ENCODE results near the gene PILRB.
"Not testable (repeated sequence)": the region's sequence is repeated elsewhere in the genome, so short reads cannot be mapped to it uniquely, and the experiment has no call there.

PILRB gene

GRCh38 chr7:100357131-100357561 is 771 bp upstream of the PILRB start:
- no peak for DNase-seq

- DNase-seq, result no peak
Observed at GRCh38 chr7:100358857-100359212, 918 bp downstream of the PILRB start.

- DNase-seq, result no peak
Observed at GRCh38 chr7:100360135-100360854, 2.4 kb downstream of the PILRB start.

GRCh38 chr7:100363098-100363497 is 5.2 kb downstream of the PILRB start:
- no peak for DNase-seq

- DNase-seq, result not testable (repeated sequence)
Observed at GRCh38 chr7:100363797-100364196, 5.9 kb downstream of the PILRB start.

GRCh38 chr7:100364480-100364879 is 6.6 kb downstream of the PILRB start:
- DNase-seq, result no peak

- not testable (repeated sequence) for DNase-seq
Observed at GRCh38 chr7:100365998-100366367, 8.1 kb downstream of the PILRB start.

GRCh38 chr7:100366411-100367250 is 8.7 kb downstream of the PILRB start:
- DNase-seq, result no peak

GRCh38 chr7:100367251-100367620 is 9.3 kb downstream of the PILRB start:
- DNase-seq, result no peak

GRCh38 chr7:100367676-100368613 is 10.0 kb downstream of the PILRB start:
- DNase-seq, result no peak

- no peak for DNase-seq
Observed at GRCh38 chr7:100369105-100369504, 11.2 kb downstream of the PILRB start.

GRCh38 chr7:100370303-100370702 is 12.4 kb downstream of the PILRB start:
- no peak for DNase-seq

GRCh38 chr7:100370746-100371145 is 12.8 kb downstream of the PILRB start:
- no peak for DNase-seq

- no peak for DNase-seq
Observed at GRCh38 chr7:100371561-100372171, 13.7 kb downstream of the PILRB start.

GRCh38 chr7:100372256-100372655 is 14.3 kb downstream of the PILRB start:
- no peak for DNase-seq

GRCh38 chr7:100372694-100373093 is 14.8 kb downstream of the PILRB start:
- DNase-seq, result no peak

GRCh38 chr7:100373261-100373831 is 15.4 kb downstream of the PILRB start, which contains the start of gene PILRA:
Gene PILRA (plus strand): TSS chr7:100373487. CDS start chr7:100373657, 170 bp downstream.
- no peak for DNase-seq

- not testable (repeated sequence) for DNase-seq
Observed at GRCh38 chr7:100373870-100374598, 16.1 kb downstream of the PILRB start.

GRCh38 chr7:100374601-100375000 is 16.7 kb downstream of the PILRB start:
- no peak for DNase-seq

GRCh38 chr7:100376066-100376465 is 18.1 kb downstream of the PILRB start:
- no peak for DNase-seq

- no peak for DNase-seq
Observed at GRCh38 chr7:100378114-100378755, 20.3 kb downstream of the PILRB start.
